Testis (tissue), 2 donors: Measurements from ENCODE around the gene MMP28.

Source experiments
- CTCF ChIP-seq, 3 experiments: fragments of 450-650 bp in 2 of 3; fragments of 200-600 bp in 1 of 3; sonication (generic) in 1 of 3; IDR thresholded peaks; one replicate each; pipeline ENCODE4 v1.5.1; 2016 to 2019; ENCODE audit warnings: antibody characterized with exemption in 3 of 3, mild to moderate bottlenecking in 2 of 3, moderate library complexity in 1 of 3
- POLR2A ChIP-seq: fragments of 450-650 bp; IDR thresholded peaks from one replicate; pipeline ENCODE4 v1.6.1; 2017; ENCODE audit warnings: antibody characterized with exemption, mild to moderate bottlenecking, moderate library complexity

- TF ChIP-seq CTCF (IDR thresholded peaks at IDR 0.05) = no peak
- TF ChIP-seq POLR2A = no peak
These were observed 46.8 kb upstream of the MMP28 start for GRCh38 chr17:35842239-35842638.
